ENCODE results near the gene GNAQ.

The GNAQ gene

GRCh38 chr9:78031893-78032729 lies 500 bp upstream of the GNAQ start:
- peak; percentile 81 to 97 (median 94) for DNase-seq

GRCh38 chr9:78030553-78031443 lies 813 bp downstream of the GNAQ start:
- DNase-seq = peak; percentile 24 to 93 (median 86)

- DNase-seq = peak in 1 of 3 experiments; percentile 85
These were observed 1.4 kb downstream of the GNAQ start for GRCh38 chr9:78030296-78030552.

GRCh38 chr9:78029551-78030295 lies 1.9 kb downstream of the GNAQ start:
- DNase-seq = peak in 1 of 3 experiments; percentile 68

GRCh38 chr9:78028926-78029325 lies 2.7 kb downstream of the GNAQ start:
- DNase-seq = peak in 1 of 3 experiments; percentile 49

- no peak for DNase-seq
These were observed 4.7 kb downstream of the GNAQ start for GRCh38 chr9:78026947-78027346.

- no peak for DNase-seq
These were observed 5.2 kb downstream of the GNAQ start for GRCh38 chr9:78026416-78026815.

GRCh38 chr9:78025186-78025585 lies 6.4 kb downstream of the GNAQ start:
- no peak for DNase-seq

GRCh38 chr9:78023003-78023741 lies 8.4 kb downstream of the GNAQ start:
- DNase-seq = no peak

- DNase-seq = no peak
These were observed 9.9 kb downstream of the GNAQ start for GRCh38 chr9:78021697-78022096.

- DNase-seq = no peak
These were observed 14.4 kb downstream of the GNAQ start for GRCh38 chr9:78017190-78017693.

- DNase-seq = no peak
These were observed 16.4 kb downstream of the GNAQ start for GRCh38 chr9:78015241-78015640.

GRCh38 chr9:78014776-78015175 lies 16.8 kb downstream of the GNAQ start:
- DNase-seq = no peak

- no peak for DNase-seq
These were observed 17.7 kb downstream of the GNAQ start for GRCh38 chr9:78013934-78014333.

GRCh38 chr9:78011049-78011448 lies 20.6 kb downstream of the GNAQ start:
- DNase-seq = no peak

GRCh38 chr9:78010445-78010844 lies 21.2 kb downstream of the GNAQ start:
- DNase-seq = peak in 1 of 3 experiments; percentile 40

- peak in 1 of 3 experiments; percentile 10 for DNase-seq
These were observed 22.4 kb downstream of the GNAQ start for GRCh38 chr9:78009186-78009585.

GRCh38 chr9:78006734-78007133 lies 24.9 kb downstream of the GNAQ start:
- no peak for DNase-seq

- DNase-seq = no peak
These were observed 26.2 kb downstream of the GNAQ start for GRCh38 chr9:78005231-78006002.

- no peak for DNase-seq
These were observed 27.0 kb downstream of the GNAQ start for GRCh38 chr9:78004478-78005229.

GRCh38 chr9:78003730-78004129 lies 27.9 kb downstream of the GNAQ start:
- DNase-seq = peak in 1 of 3 experiments; percentile 46

All from NCI-H1417 (cell line).